Measurements from ENCODE around the gene ANXA1.

- TF ChIP-seq CREB5 (CRISPR knock-in tag; IDR thresholded peaks at IDR 0.05; ENCODE audit: low read depth) (no peak), CSRNP3 (CRISPR knock-in tag; IDR thresholded peaks at IDR 0.05) (no peak), ESRRG (CRISPR knock-in tag; IDR thresholded peaks at IDR 0.05) (no peak), TSHZ2 (CRISPR knock-in tag; IDR thresholded peaks at IDR 0.05) (no peak), PATZ1 (CRISPR knock-in tag; IDR thresholded peaks at IDR 0.05; ENCODE audit: borderline replicate concordance) (no peak), ZFP3 (CRISPR knock-in tag; IDR thresholded peaks at IDR 0.05) (no peak)
Measured at GRCh38 chr9:73149371-73150067, 2.1 kb upstream of the ANXA1 start.

Data from SK-N-SH treated with all-trans-retinoic acid at 6 μM for 48 hours (cell line).